COR-L47 (cell line): Measurements from ENCODE around the gene C4BPB.
"Not testable (repeated sequence)": the region's sequence is repeated elsewhere in the genome, so short reads cannot be mapped to it uniquely, and the experiment has no call there.

ENCODE experiments used
- DNase-seq: peaks from one replicate; lab custom pipeline; 2025; lab: John Stamatoyannopoulos, UW

Gene C4BPB

GRCh38 chr1:207088701-207089626, at the start of gene C4BPB:
Gene C4BPB, plus strand, starts transcription at chr1:207088860. Its CDS starts 672 bp downstream, at chr1:207089532.
- no peak for DNase-seq

GRCh38 chr1:207039380-207040180, 49.1 kb upstream of the C4BPB start:
- DNase-seq = no peak

- no peak for DNase-seq
Measured at GRCh38 chr1:207040181-207040533, 48.5 kb upstream of the C4BPB start.

GRCh38 chr1:207041397-207041796, 47.3 kb upstream of the C4BPB start:
- not testable (repeated sequence) for DNase-seq

GRCh38 chr1:207045453-207045852, 43.2 kb upstream of the C4BPB start:
- no peak for DNase-seq

GRCh38 chr1:207047505-207047904, 41.2 kb upstream of the C4BPB start:
- DNase-seq = no peak

GRCh38 chr1:207048041-207048440, 40.6 kb upstream of the C4BPB start:
- DNase-seq = no peak

- DNase-seq = no peak
Measured at GRCh38 chr1:207049054-207049453, 39.6 kb upstream of the C4BPB start.

GRCh38 chr1:207049514-207049913, 39.1 kb upstream of the C4BPB start:
- no peak for DNase-seq

GRCh38 chr1:207049974-207050391, 38.7 kb upstream of the C4BPB start:
- DNase-seq = peak; percentile 8

GRCh38 chr1:207050480-207051190, 38.0 kb upstream of the C4BPB start:
- DNase-seq = peak; percentile 89

GRCh38 chr1:207051191-207051943, 37.3 kb upstream of the C4BPB start, which contains the start of gene YOD1:
Gene YOD1, minus strand, starts transcription at chr1:207051208. Its CDS starts 178 bp downstream, at chr1:207051030.
- no peak for DNase-seq

- peak; percentile 100 for DNase-seq
Measured at GRCh38 chr1:207052911-207053769, 35.5 kb upstream of the C4BPB start, which contains the start of gene PFKFB2. Gene PFKFB2, plus strand, starts transcription at chr1:207053275. Its CDS starts 1,443 bp downstream, at chr1:207054718.

GRCh38 chr1:207054491-207054890, 34.2 kb upstream of the C4BPB start:
- no peak for DNase-seq

GRCh38 chr1:207055386-207056001, 33.2 kb upstream of the C4BPB start:
- DNase-seq = no peak

- no peak for DNase-seq
Measured at GRCh38 chr1:207056673-207057072, 32.0 kb upstream of the C4BPB start.

GRCh38 chr1:207058252-207058651, 30.4 kb upstream of the C4BPB start:
- DNase-seq = no peak

GRCh38 chr1:207058878-207059867, 29.5 kb upstream of the C4BPB start:
- no peak for DNase-seq

GRCh38 chr1:207059881-207060280, 28.8 kb upstream of the C4BPB start:
- DNase-seq = no peak
